HEK293T (cell line): ENCODE results near the gene MUTYH.

Source experiments
- ARNT ChIP-seq: fragments of 450-650 bp; IDR thresholded peaks from 2 replicates; pipeline ENCODE4 v1.6.1; 2017; ENCODE audit warnings: mild to moderate bottlenecking
- BHLHE40 ChIP-seq: fragments of 450-650 bp; IDR thresholded peaks from 2 replicates; pipeline ENCODE4 v1.6.1; 2016; ENCODE audit warnings: mild to moderate bottlenecking, moderate library complexity, borderline replicate concordance
- ELF4 ChIP-seq: fragments of 450-650 bp; IDR thresholded peaks from 2 replicates; pipeline ENCODE4 v1.6.1; 2017; ENCODE audit warnings: antibody characterized with exemption
- FOXA1 ChIP-seq: fragments of 450-650 bp; IDR thresholded peaks from 2 replicates; pipeline ENCODE4 v1.6.1; 2016; ENCODE audit warnings: mild to moderate bottlenecking
- FOXK2 ChIP-seq: fragments of 450-650 bp; IDR thresholded peaks from 2 replicates; pipeline ENCODE4 v1.6.1; 2016; ENCODE audit warnings: mild to moderate bottlenecking
- L3MBTL2 ChIP-seq: fragments of 450-650 bp; conservative IDR thresholded peaks from 2 replicates; pipeline ENCODE4 v1.6.1; 2016; ENCODE audit warnings: mild to moderate bottlenecking
- SUZ12 ChIP-seq: fragments of 450-650 bp; IDR thresholded peaks from 2 replicates; pipeline ENCODE4 v1.6.1; 2016; ENCODE audit warnings: mild to moderate bottlenecking
- TARDBP ChIP-seq: fragments of 450-650 bp; IDR thresholded peaks from 2 replicates; pipeline ENCODE4 v1.6.1; 2016

DNA sequence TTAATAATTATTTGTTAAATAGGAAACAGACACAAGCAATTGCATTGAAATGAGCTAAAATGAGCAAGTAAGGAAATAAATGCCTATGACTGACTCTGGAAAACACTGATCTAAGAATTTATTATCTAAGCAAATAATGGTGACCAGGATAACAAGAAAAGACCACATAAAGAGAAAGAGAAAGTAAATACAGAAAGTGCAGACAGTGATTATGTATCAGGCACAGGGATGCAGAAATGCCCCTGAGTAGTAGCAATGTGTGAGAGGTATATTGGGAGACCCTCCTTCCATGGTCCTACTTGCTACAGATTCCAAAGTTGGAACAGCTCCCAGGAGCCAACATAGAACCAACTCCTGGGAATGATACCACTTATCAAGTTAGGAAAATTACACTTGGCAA is 33.3 kb upstream of the MUTYH start:
- TF ChIP-seq BHLHE40: no peak
- no peak for TF ChIP-seq L3MBTL2
- no peak for TF ChIP-seq TARDBP
- TF ChIP-seq ELF4: no peak
- no peak for TF ChIP-seq ARNT
- TF ChIP-seq SUZ12: no peak
- TF ChIP-seq FOXK2: no peak
- no peak for TF ChIP-seq FOXA1
